ENCODE measurements around the gene CEMIP. TPM values are rescaled to one million over a fixed set of nuclear protein-coding genes. Genes with fewer than 3 reads are reported as not detected.

CEMIP gene
- total RNA-seq, 2 experiments from 2014 or later = not detected

DNA sequence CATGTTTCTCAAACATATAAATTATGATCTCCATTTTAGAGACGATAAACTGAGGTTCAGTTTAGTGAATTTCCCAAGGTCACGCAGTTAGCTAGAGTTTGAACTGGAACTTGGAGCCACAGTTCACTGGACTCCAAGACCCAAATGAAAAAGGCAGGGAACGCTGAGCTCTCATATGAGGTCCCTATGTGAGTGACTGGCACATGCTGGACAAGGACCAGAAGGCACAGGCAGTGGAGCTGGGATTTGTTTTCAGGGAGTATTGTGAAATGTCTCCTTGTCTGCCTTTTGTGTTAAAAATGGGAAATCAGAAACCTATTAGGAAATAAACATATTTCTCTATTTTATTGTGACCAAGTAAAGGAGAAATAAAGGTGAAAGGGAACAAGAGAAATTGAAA lies 147.0 kb downstream of the CEMIP start:
- intact Hi-C loops (cut with micrococcal nuclease; ENCODE audit: unreplicated experiment) = no loop called here
- no peaks in the 10 kb centered on the region for H3K4me1 ChIP-seq (ENCODE audit: insufficient read depth, low read length, poor library complexity, severe bottlenecking)
- no TSS peak for BruUV-seq (replicated peaks)
- no peaks in the 10 kb centered on the region for H3K36me3 ChIP-seq (ENCODE audit: insufficient read depth, low read length)
- no peak overlapping the region for H3K27ac ChIP-seq (ENCODE audit: low read depth, low read length, poor library complexity, severe bottlenecking)
- H3K9me3 ChIP-seq (ENCODE audit: low read length) = no peaks in the 10 kb centered on the region
- H3K4me2 ChIP-seq (ENCODE audit: low read length) = no peak overlapping the region
- ChIA-PET POLR2A (no interaction called here), CTCF (ENCODE audit: unreplicated experiment) (no interaction called here)
- H4K20me1 ChIP-seq (ENCODE audit: insufficient read depth, low read length) = no peaks in the 10 kb centered on the region
- no peak for DNase-seq (ENCODE audit: low spot score)
- TF ChIP-seq, protein P1, sequence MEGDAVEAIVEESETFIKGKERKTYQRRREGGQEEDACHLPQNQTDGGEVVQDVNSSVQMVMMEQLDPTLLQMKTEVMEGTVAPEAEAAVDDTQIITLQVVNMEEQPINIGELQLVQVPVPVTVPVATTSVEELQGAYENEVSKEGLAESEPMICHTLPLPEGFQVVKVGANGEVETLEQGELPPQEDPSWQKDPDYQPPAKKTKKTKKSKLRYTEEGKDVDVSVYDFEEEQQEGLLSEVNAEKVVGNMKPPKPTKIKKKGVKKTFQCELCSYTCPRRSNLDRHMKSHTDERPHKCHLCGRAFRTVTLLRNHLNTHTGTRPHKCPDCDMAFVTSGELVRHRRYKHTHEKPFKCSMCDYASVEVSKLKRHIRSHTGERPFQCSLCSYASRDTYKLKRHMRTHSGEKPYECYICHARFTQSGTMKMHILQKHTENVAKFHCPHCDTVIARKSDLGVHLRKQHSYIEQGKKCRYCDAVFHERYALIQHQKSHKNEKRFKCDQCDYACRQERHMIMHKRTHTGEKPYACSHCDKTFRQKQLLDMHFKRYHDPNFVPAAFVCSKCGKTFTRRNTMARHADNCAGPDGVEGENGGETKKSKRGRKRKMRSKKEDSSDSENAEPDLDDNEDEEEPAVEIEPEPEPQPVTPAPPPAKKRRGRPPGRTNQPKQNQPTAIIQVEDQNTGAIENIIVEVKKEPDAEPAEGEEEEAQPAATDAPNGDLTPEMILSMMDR (conservative IDR thresholded peaks at IDR 0.05; ENCODE audit: low read length) = no peak
- TF ChIP-seq EZH2phosphoT487 (IDR thresholded peaks at IDR 0.05; ENCODE audit: borderline replicate concordance, low read depth, low read length) = no peak
- H2AFZ ChIP-seq (ENCODE audit: low read length) = no peak overlapping the region
- no peak overlapping the region for H3K4me3 ChIP-seq (ENCODE audit: low read depth, low read length, poor library complexity, severe bottlenecking)
- no peaks in the 10 kb centered on the region for H3K79me2 ChIP-seq (ENCODE audit: insufficient read depth, low read depth, low read length)
- no peaks in the 10 kb centered on the region for H3K9me2 ChIP-seq (ENCODE audit: insufficient read depth, low read length)

DNA sequence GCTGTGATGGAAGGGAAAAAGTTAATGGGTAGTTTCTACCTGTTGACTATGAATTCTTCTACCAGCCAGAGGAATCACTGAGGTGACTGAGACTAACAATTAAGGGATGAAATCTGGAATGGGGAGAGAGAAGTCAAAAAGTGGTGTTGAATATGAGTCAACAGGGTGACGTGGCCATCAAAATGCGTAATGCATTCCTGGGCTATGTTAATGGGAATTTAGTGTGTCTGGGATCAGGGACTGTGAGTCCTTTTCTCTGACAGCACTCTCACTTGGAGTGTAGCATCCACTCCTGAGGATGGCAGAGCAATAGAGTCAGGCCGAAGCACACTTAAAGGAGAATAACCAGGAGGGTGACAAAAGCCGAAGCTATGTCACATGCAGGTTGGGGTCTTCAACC lies 150.1 kb downstream of the CEMIP start:
- TF ChIP-seq EZH2phosphoT487 (IDR thresholded peaks at IDR 0.05; ENCODE audit: borderline replicate concordance, low read depth, low read length) = no peak
- TF ChIP-seq, protein P1 (conservative IDR thresholded peaks at IDR 0.05; ENCODE audit: low read length) = no peak
- intact Hi-C loops (cut with micrococcal nuclease; ENCODE audit: unreplicated experiment) = no loop called here
- Histone ChIP-seq H4K20me1 (ENCODE audit: insufficient read depth, low read length) (no peaks in the 10 kb centered on the region), H3K27ac (ENCODE audit: low read depth, low read length, poor library complexity, severe bottlenecking) (no peak overlapping the region), H3K4me3 (ENCODE audit: low read depth, low read length, poor library complexity, severe bottlenecking) (no peak overlapping the region), H3K9me2 (ENCODE audit: insufficient read depth, low read length) (no peaks in the 10 kb centered on the region), H3K36me3 (ENCODE audit: insufficient read depth, low read length) (no peaks in the 10 kb centered on the region), H3K4me2 (ENCODE audit: low read length) (no peak overlapping the region), H3K79me2 (ENCODE audit: insufficient read depth, low read depth, low read length) (no peaks in the 10 kb centered on the region), H3K9me3 (ENCODE audit: low read length) (no peaks in the 10 kb centered on the region), H3K4me1 (ENCODE audit: insufficient read depth, low read length, poor library complexity, severe bottlenecking) (no peaks in the 10 kb centered on the region), H2AFZ (ENCODE audit: low read length) (no peak overlapping the region)
- CTCF ChIA-PET (ENCODE audit: unreplicated experiment) = no interaction called here
- DNase-seq (ENCODE audit: low spot score) = no peak
- POLR2A ChIA-PET = interaction anchor here (0.5 kb wide), 1 partner anchor 249 kb away, joined by 3 read pairs; no protein-coding TSS in a partner anchor
- BruUV-seq (replicated peaks) = no TSS peak

DNA sequence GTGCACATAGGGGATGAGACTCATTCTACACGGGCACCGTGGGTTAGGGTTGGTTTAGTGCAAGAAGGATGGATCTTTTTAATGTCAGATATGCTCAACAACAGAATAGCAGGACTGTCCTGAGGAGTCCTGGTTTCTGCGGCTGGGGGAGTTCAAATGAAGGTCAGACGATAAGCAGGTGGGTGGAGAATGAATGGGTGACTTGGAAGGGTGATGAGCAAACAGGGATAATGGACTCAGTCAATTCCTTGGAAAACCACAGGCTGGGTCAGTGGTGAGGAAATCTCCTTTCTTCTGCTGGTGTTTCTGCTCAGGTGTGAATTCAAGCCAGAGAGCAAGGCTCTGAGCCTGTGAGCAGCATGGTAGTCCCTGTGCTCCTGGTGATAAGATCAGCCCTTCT lies 150.5 kb downstream of the CEMIP start:
- Histone ChIP-seq H3K79me2 (ENCODE audit: insufficient read depth, low read depth, low read length) (no peaks in the 10 kb centered on the region), H3K4me2 (ENCODE audit: low read length) (no peak overlapping the region), H3K9me3 (ENCODE audit: low read length) (no peaks in the 10 kb centered on the region), H3K9me2 (ENCODE audit: insufficient read depth, low read length) (no peaks in the 10 kb centered on the region), H3K4me3 (ENCODE audit: low read depth, low read length, poor library complexity, severe bottlenecking) (no peak overlapping the region), H4K20me1 (ENCODE audit: insufficient read depth, low read length) (no peaks in the 10 kb centered on the region), H2AFZ (ENCODE audit: low read length) (no peak overlapping the region), H3K36me3 (ENCODE audit: insufficient read depth, low read length) (no peaks in the 10 kb centered on the region), H3K27ac (ENCODE audit: low read depth, low read length, poor library complexity, severe bottlenecking) (no peak overlapping the region), H3K4me1 (ENCODE audit: insufficient read depth, low read length, poor library complexity, severe bottlenecking) (no peaks in the 10 kb centered on the region)
- intact Hi-C loops (cut with micrococcal nuclease; ENCODE audit: unreplicated experiment) = no loop called here
- CTCF ChIA-PET (ENCODE audit: unreplicated experiment) = no interaction called here
- TF ChIP-seq EZH2phosphoT487 (IDR thresholded peaks at IDR 0.05; ENCODE audit: borderline replicate concordance, low read depth, low read length) = no peak
- TF ChIP-seq, protein P1 (conservative IDR thresholded peaks at IDR 0.05; ENCODE audit: low read length) = no peak
- no peak for DNase-seq (ENCODE audit: low spot score)
- no TSS peak for BruUV-seq (replicated peaks)
- POLR2A ChIA-PET = no interaction called here

All from OCI-LY7 (cell line).